ENCODE results near the gene MTMR8. TPM values are rescaled to one million over a fixed set of nuclear protein-coding genes. Genes with fewer than 3 reads are reported as not detected.

The MTMR8 gene
- total RNA-seq, 2 donors from 2014 or later, result 0.82 to 1.8 TPM

- Histone ChIP-seq H3K4me3 (no peak overlapping the region), H3K9me3 (no peaks in the 10 kb centered on the region), H3K27ac (no peak overlapping the region), H3K4me1 (replicated peaks) (no peaks in the 10 kb centered on the region), H3K36me3 (no peaks in the 10 kb centered on the region), H3K27me3 (replicated peaks; ENCODE audit: insufficient read depth) (no peaks in the 10 kb centered on the region)
- no peak for DNase-seq (ENCODE audit: low spot score)
- TF ChIP-seq POLR2AphosphoS5 (IDR thresholded peaks at IDR 0.05), result no peak
- TF ChIP-seq CTCF (IDR thresholded peaks at IDR 0.05), result no peak
- no peak for TF ChIP-seq POLR2A (IDR thresholded peaks at IDR 0.05)
- intact Hi-C loops (cut with DNase I), result no loop called here
Measured at GRCh38 chrX:64330284-64330683, 65.0 kb downstream of the MTMR8 start.

GRCh38 chrX:64321507-64321906 is 73.7 kb downstream of the MTMR8 start:
- intact Hi-C loops (cut with DNase I), result no loop called here
- TF ChIP-seq POLR2AphosphoS5 (IDR thresholded peaks at IDR 0.05), result no peak
- no peak for TF ChIP-seq POLR2A (IDR thresholded peaks at IDR 0.05)
- no peak for TF ChIP-seq CTCF (IDR thresholded peaks at IDR 0.05)
- Histone ChIP-seq H3K36me3 (no peaks in the 10 kb centered on the region), H3K27me3 (replicated peaks; ENCODE audit: insufficient read depth) (no peaks in the 10 kb centered on the region), H3K4me1 (replicated peaks) (no peaks in the 10 kb centered on the region), H3K27ac (no peak overlapping the region), H3K9me3 (no peaks in the 10 kb centered on the region), H3K4me3 (no peak overlapping the region)
- 93% methylated on average over 2 of the region's 2 CpGs for WGBS
- no peak for DNase-seq (ENCODE audit: low spot score)

GRCh38 chrX:64313624-64314023 is 81.6 kb downstream of the MTMR8 start:
- 95% methylated on average over 1 of the region's 1 CpG for WGBS
- TF ChIP-seq CTCF (IDR thresholded peaks at IDR 0.05), result no peak
- TF ChIP-seq POLR2AphosphoS5 (IDR thresholded peaks at IDR 0.05), result no peak
- TF ChIP-seq POLR2A (IDR thresholded peaks at IDR 0.05), result no peak
- H3K9me3 ChIP-seq, result no peaks in the 10 kb centered on the region
- DNase-seq (ENCODE audit: low spot score), result no peak
- H3K4me1 ChIP-seq (replicated peaks), result no peaks in the 10 kb centered on the region
- H3K27ac ChIP-seq, result no peak overlapping the region
- intact Hi-C loops (cut with DNase I), result no loop called here
- H3K27me3 ChIP-seq (replicated peaks; ENCODE audit: insufficient read depth), result no peaks in the 10 kb centered on the region
- no peak overlapping the region for H3K4me3 ChIP-seq
- H3K36me3 ChIP-seq, result no peaks in the 10 kb centered on the region

GRCh38 chrX:64306712-64307111 is 88.5 kb downstream of the MTMR8 start:
- no peak overlapping the region for H3K4me3 ChIP-seq
- no peak for DNase-seq (ENCODE audit: low spot score)
- no peak overlapping the region for H3K27ac ChIP-seq
- 89% methylated on average over 7 of the region's 7 CpGs for WGBS
- no peaks in the 10 kb centered on the region for H3K27me3 ChIP-seq (replicated peaks; ENCODE audit: insufficient read depth)
- H3K9me3 ChIP-seq, result no peaks in the 10 kb centered on the region
- no peaks in the 10 kb centered on the region for H3K36me3 ChIP-seq
- H3K4me1 ChIP-seq (replicated peaks), result no peaks in the 10 kb centered on the region
- TF ChIP-seq CTCF (IDR thresholded peaks at IDR 0.05) (no peak), POLR2A (IDR thresholded peaks at IDR 0.05) (no peak)
- intact Hi-C loops (cut with DNase I), result no loop called here

GRCh38 chrX:64291123-64291522 is 104.1 kb downstream of the MTMR8 start:
- H3K27me3 ChIP-seq (replicated peaks; ENCODE audit: insufficient read depth), result no peaks in the 10 kb centered on the region
- TF ChIP-seq CTCF (IDR thresholded peaks at IDR 0.05), result no peak
- WGBS, result 90% methylated on average over 2 of the region's 2 CpGs
- DNase-seq (ENCODE audit: low spot score), result no peak
- intact Hi-C loops (cut with DNase I), result no loop called here
- no peak overlapping the region for H3K4me3 ChIP-seq
- no peak overlapping the region for H3K27ac ChIP-seq
- no peaks in the 10 kb centered on the region for H3K4me1 ChIP-seq (replicated peaks)
- no peaks in the 10 kb centered on the region for H3K36me3 ChIP-seq
- no peaks in the 10 kb centered on the region for H3K9me3 ChIP-seq

Measured in prostate gland (tissue), 2 donors.